Amniotic stem cell (primary cell): Measurements from ENCODE around the gene VMP1.
A peak's percentile ranks its signal among the peaks of the same experiment; 100 is the strongest.
"Not testable (repeated sequence)": the region's sequence is repeated elsewhere in the genome, so short reads cannot be mapped to it uniquely, and the experiment has no call there.

Source experiments
- DNase-seq: peaks from one replicate; lab custom pipeline; 2025; lab: John Stamatoyannopoulos, UW

VMP1 gene

DNA sequence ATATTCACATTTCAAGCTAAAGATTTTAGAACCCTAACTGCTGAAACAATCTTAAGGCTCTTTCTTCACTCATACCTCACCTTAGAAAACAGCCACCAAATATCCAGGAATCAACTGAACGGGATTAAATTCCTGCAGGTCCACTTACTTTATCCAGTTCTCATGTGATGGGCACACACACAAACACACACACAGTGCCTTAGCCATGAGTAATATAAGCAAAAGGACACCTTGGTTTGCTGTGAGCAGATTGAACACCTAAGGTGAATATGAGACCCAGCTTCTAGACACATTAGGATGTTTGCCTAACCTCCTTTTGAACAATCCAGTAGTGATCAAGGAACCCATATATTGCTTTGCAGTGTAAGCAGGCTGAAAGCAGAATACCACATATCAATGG is 103.8 kb downstream of the VMP1 start:
- no peak for DNase-seq

- DNase-seq, result no peak
These were observed 104.7 kb downstream of the VMP1 start for GRCh38 chr17:59812139-59812538.

GRCh38 chr17:59814276-59814675 is 106.8 kb downstream of the VMP1 start:
- DNase-seq, result no peak

DNA sequence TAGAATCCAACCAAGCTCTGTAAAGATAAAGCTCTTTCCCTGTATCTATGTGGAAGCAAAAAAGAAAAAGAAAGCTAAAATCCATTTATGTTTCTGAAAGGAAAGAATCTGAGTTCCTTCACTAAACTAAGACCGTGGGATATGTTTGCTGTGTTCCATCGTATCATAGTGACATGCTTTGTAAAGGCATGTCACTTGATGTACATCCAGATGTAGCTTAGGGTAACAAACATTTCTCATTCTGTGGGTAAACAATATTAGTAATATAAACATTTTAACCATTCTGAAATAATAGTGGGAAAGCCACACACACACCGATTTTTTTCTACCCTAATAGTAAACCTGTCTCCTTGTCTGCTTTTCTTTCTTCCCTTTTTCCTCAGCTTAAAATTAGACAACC is 107.2 kb downstream of the VMP1 start:
- DNase-seq, result no peak

DNA sequence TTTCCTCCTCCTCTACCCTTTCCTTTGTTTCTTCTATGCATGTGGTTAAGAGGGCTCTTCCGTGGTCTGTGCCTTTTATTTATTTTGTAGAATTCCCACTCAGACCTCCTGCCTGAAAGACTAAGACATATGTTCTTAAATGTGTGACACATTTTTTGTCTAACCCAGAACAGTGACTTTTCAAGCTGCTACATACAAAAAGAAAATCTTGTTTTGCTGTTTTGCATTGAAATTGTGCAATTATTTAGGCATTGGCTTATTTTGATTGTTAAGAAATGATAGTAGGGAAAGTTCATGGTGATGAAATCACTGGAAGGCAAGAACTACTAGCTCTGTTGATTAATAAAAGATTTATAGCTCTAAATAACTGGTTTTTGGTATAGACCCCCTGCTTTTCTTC is 108.5 kb downstream of the VMP1 start:
- no peak for DNase-seq

GRCh38 chr17:59825533-59826322 is 118.3 kb downstream of the VMP1 start:
- peak; percentile 71 for DNase-seq

DNA sequence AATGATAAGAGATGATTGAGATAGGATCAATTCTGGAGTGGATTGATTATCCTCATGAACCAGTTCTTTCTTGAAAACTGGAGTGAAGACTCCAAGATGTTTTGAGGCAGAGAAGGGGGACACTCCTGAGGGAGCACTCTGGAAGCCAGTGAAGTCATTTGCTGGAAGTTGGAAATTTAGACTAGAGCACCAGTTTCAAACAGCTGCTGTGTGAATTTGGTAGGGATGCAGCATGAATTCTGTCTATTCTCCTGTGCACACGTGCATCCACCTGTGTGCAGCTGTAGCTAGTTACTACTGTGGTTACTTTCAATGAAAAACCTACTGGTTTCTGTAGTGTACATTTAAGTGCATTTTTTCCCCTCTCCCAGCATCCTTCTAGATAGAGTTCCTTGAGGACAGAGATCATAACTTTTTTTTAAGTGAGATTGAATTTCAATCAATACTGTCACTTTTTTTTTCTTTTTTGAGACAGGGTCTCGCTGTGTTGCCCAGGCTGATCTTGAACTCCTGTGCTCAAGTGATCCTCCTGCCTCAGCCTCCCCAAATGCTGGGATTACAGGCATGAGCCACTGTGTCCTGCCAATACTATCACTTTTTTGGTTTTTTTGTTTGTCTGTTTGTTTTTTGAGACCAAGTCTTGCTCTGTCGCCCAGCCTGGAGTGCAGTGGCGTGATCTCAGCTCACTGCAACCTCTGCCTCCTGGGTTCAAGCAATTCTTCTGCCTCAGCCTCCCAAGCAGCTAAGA is 119.4 kb downstream of the VMP1 start:
- no peak for DNase-seq

GRCh38 chr17:59827721-59828477 is 120.4 kb downstream of the VMP1 start:
- DNase-seq, result no peak

DNA sequence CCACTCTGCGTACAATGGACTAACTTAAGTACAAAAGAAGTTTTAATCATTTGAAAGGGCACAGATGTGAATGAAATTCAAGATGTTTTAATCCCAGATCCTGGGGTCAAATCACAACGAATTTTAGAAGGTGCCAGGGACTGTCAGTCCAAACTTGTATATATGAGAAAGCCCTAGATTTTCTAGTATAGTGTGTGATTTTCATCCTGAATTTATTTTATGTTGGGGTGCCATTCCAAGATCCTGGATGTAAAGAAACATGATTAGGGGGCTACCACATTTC is 121.0 kb downstream of the VMP1 start:
- no peak for DNase-seq

GRCh38 chr17:59828819-59829216 is 121.4 kb downstream of the VMP1 start:
- DNase-seq, result not testable (repeated sequence)

DNA sequence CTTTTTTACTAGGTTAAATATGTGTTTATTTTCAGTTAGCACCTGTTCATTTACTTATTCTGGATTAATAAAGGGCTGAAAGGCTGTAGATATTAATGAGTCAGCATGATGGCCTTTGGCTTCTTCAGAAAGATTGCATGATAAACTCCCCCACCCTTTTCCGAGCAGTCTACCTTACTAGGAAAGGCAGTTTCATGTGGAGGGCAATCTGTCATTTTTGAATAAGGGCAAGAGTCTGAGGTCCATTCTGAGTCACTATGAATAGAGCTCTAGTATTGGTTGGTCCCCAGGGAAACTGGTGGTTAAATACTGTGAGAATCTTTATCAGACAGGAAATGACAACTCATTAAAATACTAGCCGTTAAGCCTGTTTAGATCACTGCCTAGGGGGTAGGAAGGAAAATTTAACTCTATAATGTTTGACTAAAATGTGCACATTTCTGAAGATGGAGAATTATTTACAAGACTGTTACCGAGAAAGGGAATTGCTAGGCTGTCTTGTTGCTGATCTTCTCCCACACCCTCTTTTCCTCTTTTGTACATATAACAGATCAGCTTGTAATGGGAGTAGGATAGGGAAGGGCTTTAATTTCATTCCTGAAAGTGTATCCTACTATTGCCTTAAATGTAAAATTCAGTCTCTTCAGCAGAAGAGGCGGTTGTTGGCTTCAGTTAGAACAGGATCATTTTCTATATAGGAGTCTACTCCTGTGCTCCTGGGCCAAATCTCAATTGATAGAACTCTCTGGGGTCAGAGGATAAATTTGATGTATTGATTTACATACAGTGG is 122.0 kb downstream of the VMP1 start:
- DNase-seq, result peak; percentile 88

DNA sequence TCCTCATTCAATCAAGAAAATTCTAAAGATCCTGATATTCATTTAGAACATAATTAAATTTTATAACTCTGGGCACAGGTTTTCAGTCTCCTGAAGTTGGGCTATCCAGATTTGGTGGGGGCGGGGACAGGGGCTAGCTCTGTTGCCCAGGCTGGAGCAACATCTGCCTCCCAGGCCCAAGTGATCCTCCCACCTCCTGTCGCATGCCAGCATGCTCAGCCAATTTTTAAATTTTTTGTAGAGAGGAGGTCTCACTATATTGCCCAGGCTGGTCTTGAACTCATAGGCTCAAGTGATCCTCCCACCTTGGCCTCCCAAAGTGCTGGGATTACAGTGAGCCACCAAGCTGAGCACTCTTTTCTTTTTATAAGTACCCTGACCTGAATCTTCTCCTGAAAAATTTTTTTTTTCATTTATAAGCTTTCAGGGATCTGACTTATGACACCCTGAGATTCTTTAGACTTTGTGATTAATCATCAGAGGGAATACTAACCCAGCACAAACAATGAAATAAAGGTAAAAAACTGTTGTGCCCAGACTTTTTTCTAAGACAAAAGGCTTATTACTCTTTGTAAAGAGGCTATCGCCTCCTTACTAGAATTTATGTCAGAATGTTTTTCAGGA is 122.7 kb downstream of the VMP1 start:
- no peak for DNase-seq

- DNase-seq, result no peak
These were observed 123.5 kb downstream of the VMP1 start for GRCh38 chr17:59830846-59831486.

DNA sequence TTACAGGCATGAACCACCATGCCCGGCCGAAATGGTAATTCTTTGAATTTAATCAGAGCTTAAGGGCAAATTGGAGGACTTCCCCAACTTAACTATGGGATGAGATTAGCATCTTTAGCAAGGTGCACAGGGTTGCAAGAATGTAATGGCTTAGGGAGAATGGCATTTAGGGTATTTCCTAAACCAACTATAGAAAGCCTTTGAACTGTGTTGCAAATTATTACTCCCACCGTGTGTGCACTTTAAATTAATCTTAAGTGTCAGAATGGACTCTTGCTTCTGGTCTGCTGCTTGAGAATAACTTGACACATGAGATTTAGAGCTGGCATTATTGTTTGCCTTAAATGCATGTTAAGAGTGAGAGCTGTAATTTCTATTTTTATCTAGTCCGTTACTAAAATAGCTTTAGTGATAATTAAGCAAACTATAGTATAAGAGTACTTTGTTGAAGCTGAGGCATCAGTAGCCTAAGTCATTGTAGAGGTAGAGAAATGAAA is 125.5 kb downstream of the VMP1 start:
- DNase-seq, result no peak

- peak; percentile 98 for DNase-seq
These were observed 130.0 kb downstream of the VMP1 start for GRCh38 chr17:59837308-59838051.

DNA sequence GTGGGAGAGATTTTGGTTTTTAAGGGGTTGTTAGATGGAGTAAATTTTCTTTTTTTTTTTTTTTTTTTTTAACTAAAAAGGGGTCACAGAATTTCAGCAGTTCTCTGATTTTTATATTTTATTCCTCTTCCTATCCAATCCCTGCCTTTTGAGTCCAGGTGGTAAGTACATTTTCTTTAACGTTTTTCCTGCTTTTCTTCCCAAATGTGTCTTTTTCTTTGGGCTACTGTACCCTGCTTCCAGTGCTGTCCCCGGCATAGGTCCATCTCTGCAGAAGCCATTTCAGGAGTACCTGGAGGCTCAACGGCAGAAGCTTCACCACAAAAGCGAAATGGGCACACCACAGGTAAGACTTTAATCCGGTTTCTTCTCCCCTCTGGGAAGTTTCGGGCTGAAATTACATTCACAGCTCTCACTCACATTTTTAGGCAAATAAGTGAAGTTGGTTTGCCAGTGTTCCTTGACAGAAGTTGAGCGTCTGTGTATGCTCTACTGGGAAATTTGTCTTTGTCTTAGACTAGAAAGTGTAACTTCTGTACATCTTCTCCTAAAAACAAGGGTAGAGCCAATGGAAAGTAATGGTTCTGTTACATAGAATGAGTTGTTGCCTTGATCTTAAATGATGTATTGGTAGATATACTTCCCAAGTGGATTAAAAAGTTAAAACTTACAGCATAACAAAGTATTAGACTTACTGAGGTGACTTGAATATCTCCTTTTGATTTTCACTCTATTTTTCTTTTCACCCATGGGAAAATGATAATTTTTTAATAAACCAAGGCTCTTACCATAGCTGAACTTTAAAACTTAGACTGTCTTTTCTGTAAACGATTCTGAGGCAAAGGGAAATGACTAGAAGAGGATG is 130.8 kb downstream of the VMP1 start:
- DNase-seq, result no peak

DNA sequence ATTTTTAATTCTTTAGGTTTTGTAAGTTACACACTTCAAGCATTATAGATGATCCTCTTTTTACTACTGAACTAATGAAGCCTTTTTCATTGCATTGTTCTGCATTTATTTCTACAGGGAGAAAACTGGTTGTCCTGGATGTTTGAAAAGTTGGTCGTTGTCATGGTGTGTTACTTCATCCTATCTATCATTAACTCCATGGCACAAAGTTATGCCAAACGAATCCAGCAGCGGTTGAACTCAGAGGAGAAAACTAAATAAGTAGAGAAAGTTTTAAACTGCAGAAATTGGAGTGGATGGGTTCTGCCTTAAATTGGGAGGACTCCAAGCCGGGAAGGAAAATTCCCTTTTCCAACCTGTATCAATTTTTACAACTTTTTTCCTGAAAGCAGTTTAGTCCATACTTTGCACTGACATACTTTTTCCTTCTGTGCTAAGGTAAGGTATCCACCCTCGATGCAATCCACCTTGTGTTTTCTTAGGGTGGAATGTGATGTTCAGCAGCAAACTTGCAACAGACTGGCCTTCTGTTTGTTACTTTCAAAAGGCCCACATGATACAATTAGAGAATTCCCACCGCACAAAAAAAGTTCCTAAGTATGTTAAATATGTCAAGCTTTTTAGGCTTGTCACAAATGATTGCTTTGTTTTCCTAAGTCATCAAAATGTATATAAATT is 132.3 kb downstream of the VMP1 start:
- DNase-seq, result no peak

DNA sequence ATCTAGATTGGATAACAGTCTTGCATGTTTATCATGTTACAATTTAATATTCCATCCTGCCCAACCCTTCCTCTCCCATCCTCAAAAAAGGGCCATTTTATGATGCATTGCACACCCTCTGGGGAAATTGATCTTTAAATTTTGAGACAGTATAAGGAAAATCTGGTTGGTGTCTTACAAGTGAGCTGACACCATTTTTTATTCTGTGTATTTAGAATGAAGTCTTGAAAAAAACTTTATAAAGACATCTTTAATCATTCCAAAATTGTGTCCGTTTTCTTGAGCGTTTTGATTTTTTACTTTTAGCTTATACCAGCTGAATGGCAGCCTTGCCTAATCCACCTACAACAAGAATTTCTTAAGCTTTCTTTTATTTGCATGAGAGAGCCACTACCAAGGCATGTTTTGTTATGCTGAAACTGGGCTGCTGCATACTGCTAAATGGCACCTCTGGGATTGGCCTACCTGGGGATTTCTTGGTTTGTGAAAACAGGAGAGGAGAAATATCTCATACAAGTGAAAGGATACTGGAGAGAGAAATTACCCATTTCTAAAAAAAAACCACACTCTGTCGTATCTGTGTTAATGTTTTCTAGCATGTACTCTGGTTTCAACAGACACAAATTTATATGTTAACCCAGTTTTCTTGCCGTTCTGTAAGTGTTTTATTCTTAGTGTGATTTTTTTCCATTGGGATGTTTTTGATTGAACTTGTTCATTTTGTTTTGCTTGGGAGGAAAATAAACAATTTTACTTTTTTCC is 133.1 kb downstream of the VMP1 start:
- no peak for DNase-seq
